Hematopoietic multipotent progenitor cell treated with erythropoietin and hydrocortisone succinate and interleukin-3 and kit ligand, for 4 days (in vitro differentiated cells): ENCODE measurements around the gene CHRDL2.
"Not testable (repeated sequence)": the region's sequence is repeated elsewhere in the genome, so short reads cannot be mapped to it uniquely, and the experiment has no call there.

Experiments
- DNase-seq: peaks from one replicate; pipeline ENCODE4 v3.0.0-alpha.2; 2015

Gene CHRDL2, protein sequence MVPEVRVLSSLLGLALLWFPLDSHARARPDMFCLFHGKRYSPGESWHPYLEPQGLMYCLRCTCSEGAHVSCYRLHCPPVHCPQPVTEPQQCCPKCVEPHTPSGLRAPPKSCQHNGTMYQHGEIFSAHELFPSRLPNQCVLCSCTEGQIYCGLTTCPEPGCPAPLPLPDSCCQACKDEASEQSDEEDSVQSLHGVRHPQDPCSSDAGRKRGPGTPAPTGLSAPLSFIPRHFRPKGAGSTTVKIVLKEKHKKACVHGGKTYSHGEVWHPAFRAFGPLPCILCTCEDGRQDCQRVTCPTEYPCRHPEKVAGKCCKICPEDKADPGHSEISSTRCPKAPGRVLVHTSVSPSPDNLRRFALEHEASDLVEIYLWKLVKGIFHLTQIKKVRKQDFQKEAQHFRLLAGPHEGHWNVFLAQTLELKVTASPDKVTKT

DNA sequence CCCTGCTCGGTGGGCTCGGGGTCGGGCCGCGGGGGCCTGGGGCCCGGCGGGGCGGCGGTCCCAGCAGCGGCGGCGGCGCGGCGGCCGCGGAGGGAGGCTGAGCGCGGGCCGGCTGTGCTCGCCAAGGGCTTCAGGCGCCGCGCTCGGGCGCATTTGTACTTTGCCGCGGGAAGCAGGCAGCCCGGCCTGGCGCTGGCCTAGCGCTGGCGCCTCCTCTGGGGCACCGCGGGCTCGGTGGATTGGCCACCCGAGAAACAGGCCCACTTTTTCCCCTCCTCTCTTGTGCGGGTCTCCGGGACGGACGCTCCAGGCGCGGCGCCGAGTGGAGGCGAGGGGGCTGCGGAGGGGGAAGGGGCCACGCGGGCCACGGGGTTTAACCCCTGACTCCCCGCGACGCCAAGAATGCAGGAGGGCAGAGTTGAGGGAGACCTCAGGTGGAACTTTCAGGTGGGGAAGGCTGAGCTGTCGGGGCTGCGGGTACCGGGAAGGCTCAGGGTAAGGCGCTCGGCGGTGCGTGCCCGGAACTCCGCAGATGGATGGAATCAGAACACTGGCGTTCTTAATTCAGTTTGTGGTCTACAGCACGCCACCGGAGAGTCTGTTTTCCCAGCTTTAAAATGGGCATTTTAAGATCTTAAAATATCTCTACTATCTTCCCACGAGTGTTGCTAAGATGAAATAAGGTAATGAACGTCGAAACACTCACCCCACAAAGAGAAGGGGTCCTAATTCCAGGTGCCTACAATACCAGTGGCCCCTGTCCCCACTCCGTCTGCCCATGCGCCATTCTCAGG, at the start of gene CHRDL2:
CHRDL2 (minus strand) TSS at position 126 of the 794 bp plus-strand sequence. CDS start 538 bp downstream, outside the sequence.
- DNase-seq, result peak; percentile 48

DNA sequence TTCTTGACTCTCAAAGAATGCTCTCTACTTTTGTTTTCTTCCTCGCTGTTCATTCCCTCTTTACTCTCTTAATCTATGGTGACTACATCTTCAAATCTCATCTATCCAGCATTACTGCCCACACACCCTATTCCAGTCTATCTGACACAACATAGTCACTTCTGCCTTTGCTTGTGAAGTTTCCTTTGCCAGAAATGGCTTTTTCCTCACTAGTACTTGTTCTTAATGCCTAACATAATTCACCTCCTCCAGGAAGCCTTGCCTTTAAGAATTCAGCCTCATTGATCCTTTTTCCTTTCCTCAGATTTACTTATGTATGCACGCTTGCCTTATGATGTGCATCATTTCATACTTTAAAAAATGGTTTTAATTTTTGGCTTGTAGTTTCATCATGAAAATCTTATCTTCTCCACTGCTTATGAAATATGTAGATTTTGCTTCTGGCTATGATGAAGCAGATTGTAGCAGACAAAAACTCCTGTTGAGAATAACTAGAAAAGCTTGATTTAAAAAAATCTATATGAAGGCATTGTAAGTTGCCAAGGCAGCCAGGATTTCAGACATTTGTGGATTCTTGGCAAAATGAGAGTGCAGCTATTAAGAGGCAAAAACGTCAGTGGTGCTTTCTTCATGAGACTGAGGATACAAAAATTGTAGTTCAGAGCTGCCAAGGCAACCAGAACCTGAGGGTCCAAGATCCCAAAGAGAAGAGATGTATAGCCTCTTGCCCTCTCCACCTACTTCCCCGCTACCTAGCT, 49.2 kb upstream of the CHRDL2 start:
- DNase-seq, result no peak

DNA sequence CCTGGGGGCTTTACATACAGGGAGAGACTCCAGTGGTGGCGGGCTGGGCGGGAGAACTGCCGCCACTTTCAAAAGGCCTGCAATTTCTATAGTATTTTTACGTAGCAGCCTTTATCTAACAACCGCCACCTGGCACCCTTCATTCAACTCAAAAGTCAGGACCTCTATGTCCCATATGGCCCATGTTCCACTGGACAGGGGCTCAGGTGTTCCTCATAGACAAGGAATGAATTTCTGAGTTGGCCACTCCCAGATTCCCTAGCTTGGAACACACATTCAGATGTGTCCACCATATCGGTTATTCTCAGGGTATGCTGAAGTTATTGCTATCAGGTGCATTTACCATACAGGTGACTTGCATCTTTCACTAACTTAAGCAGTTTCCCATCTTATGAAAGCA, 47.4 kb upstream of the CHRDL2 start:
- DNase-seq, result no peak

DNA sequence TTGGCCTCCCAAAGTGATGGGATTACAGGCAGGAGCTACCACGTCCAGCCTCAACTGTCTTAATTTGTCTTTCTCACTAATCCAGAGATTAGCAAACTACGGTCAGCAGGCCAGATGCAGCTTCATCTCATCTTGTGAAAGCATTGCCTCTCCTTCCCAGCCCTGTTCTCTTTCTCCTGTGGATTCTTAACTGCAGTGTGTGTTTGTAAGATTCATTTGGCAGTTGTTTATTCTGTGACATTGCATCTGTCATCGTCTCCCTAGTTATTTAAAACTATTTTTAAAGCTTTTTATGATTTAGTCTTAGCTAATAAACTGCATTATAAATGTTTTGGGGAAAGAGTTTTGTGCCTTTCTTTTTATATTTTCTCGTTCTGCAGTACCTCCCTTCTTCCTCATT, 46.7 kb upstream of the CHRDL2 start:
- DNase-seq, result no peak

DNA sequence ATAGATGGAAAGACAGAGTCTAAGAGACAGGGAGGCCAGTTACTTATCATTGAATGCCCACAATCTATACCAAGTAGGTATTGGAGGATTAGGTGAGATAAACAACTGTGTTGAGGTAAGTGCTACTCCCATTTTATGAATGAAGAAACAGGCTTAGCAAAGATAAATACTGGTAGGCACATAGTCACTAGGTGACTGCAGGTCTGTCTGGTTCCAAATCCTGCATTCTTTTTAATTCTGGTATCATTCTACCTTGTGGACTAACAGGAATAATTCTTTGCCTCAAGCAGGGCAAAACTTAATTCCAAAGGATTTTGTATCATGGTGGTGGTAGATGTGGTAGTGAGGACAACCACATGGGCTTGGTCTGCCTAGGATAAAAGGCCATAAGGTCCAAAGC, 45.8 kb upstream of the CHRDL2 start:
- no peak for DNase-seq

DNA sequence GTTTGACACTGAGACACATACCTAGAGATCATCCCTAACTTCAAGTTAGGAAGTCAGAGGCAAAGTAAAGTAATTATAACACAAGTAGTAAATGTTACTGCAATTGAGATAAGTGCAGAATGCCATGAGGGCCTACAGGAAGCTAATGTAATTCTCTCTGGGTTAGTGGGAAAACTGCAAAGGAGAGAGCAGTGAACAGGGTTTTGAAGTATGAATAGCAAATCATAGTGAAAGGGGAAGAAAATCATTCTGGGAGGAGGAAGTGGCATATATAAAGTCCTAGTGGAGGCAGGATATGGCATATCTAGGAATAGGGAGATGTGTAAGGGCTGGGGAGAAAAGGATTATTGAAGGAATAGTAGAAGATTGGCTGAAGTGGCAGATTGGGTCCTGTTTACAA, 45.3 kb upstream of the CHRDL2 start:
- no peak for DNase-seq

DNA sequence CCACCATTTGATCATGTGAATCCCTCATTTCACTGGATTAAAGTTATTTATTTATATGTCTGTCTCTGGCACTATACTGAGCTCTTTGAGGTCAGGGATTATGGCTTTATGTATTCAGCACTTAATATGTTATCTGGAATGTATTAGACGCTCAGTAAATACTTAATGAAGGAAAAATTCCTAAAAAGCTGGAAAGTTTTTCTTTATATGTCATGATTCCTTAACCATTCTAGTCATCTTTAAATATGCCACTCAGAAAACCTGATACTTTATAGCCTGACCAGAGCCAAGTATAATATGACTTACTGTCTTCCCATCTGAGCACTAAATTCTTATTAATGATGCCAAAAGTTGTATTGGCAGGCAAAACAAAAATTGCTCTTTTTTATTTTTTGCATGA, 44.5 kb upstream of the CHRDL2 start:
- DNase-seq, result no peak

DNA sequence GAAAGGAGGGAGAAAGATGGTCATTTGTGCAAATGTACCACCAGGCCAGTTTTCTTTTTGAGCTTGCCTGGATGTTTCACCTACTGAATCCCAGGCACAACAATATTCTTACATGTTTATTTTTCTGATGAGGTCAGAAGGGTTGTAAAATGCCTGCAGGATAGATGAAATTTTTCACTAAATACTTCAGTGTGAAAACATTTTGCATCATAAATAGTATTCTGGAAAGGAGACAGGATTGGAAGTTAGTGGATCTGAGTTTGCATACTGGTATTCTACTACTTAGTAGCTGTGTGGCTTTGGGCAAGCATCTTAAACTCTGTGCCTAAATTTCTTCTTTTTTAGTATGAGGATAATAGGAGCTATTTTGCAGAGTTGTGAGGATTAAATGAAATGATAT, 42.2 kb upstream of the CHRDL2 start:
- DNase-seq, result no peak

DNA sequence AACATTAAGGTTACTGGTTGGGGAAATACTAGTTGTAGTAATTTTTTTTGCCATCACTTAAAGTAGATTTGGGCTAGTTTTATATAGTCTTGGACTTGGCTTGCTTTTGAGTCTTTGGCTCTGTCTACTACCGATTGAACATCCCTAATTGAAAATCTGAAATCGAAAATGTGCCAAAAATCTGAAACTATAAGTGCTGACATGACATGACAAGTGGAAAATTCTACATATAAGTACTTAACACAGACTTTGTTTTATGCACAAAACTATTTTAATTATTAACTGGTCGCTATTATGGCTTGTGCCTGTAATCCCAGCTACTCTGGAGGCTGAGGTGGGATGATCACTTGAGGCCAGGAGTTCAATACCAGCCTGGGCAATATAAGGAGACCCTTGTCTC, 39.9 kb upstream of the CHRDL2 start:
- DNase-seq, result no peak

DNA sequence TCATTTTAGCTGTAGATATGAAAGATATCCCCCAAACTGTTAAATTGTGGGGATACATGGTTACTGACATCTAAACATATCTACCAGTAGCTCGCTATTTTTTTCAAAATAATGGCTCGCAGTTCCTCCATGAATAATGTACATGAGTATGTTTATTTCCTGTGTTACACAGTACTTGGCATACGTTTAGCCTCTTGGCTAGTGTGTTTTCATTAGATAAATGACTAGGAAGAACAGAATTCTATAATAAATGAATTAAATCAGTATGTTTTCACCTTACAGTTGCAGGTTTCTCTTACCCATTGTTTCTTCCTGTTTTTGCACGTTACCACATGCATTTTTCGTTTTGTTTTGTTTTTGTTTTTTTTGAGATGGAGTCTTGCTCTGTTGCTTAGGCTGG, 39.2 kb upstream of the CHRDL2 start:
- DNase-seq, result peak; percentile 44

DNA sequence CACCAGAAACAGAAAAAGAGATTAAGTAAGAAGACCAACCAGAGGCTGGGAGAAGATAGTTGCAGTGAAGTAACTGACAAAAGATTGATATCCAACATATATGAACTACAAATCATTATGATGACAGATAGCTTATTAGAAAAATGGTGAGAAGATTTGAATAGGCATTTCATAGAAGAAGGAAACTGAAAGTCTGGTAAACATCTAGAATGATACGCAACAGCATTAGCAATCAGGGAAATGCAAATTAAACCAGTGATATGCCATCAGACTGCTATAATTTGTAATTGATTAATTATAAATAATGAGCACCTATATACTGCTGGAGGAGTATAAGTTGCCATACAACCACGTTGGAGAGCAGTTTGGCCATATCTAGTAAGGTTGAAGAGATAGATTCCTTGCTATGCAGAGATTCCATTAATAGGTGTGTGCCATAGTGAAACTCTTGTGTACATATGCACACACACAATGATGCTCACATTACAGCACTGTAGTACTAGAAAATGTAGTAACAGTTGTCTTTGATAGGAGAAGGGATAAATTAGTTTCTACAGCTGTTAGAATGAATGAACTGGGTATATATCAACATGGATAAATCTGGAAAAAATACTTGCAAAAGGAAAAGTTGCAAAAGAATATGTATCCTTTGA, 38.0 kb upstream of the CHRDL2 start:
- DNase-seq, result no peak

DNA sequence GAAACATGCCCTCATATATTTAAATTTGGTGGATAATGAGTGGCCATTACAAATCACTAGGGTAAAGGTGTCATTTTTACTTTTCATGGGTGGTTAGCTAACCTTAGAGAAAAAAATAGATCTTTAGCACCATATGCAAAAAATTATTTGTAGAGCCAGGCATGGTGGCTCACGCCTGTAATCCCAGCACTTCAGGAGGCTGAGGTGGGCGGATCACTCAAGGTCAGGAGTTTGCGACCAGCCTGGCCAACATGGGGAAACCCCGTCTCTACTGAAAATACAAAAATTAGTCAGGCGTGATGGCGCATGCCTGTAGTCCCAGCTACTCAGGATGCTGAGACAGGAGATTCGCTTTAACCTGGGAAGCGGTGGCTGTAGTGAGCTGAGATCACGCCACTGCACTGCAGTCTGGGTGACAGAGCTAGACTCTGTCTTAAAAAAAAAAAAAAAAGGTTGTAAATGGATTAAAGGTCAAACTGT, 37.0 kb upstream of the CHRDL2 start:
- DNase-seq, result not testable (repeated sequence)

DNA sequence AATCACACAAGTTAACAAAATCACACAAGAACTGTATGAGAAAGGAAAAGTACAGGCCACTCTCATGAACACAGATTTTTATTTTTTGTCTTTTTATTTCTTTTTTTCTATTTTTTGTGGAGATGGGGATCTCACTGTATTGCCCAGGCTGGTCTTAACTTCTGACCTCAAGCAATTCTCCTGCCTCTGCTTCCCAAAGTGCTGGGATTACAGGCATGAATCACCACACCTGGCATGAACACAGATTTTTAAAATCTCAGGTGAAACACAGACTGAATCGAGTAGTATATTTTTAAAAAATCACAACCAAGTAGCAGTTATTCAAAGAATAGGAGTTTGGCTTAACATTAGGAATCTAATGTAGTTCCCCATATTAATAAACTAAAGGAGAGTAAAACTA, 35.7 kb upstream of the CHRDL2 start:
- no peak for DNase-seq

DNA sequence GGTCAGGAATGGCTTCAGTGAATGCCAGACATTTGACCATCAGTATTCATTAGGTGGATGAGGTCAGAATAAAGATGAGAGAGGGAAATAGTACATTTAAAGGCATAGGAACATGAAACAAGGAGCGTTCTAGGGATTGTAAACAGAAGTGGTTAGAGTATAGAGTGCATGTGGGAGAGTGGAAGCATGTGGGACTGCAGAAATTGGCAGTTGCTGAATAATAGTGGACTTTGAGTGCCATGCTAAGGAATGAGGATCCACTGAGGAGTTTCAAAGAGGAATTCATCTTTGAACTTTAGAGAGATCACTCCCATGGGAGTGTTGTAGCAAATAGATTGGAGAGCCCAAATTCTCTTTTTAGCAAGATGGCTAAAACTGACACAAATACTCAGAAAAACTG, 25.3 kb upstream of the CHRDL2 start:
- DNase-seq, result no peak

DNA sequence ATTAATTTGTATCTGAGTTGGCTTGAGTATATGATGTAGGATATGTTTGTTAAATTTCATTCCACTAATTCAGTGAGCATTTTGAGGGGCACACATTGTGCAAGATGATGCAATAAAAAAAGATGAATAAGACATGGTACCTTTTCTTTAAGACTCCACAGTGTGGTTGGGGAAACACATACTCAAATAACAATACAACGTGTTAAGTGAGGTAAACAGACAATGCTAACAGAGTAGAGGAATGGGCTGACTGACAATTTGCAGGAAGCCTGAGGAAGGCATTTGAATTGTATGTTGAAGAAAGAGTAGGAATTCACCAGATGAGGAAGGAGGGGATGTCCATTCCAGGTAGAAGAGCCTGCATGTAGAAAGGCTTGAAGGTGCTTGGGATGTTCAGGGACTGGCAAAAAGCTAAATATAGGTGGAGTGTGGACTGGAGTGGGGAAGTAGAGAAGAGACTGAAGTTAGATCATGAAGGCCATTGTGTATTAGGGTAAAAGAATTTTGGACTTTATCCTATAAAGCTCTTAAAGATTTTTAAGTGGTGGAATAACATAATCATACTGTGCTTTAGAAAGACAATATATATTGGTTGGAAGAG, 24.3 kb upstream of the CHRDL2 start:
- DNase-seq, result no peak

DNA sequence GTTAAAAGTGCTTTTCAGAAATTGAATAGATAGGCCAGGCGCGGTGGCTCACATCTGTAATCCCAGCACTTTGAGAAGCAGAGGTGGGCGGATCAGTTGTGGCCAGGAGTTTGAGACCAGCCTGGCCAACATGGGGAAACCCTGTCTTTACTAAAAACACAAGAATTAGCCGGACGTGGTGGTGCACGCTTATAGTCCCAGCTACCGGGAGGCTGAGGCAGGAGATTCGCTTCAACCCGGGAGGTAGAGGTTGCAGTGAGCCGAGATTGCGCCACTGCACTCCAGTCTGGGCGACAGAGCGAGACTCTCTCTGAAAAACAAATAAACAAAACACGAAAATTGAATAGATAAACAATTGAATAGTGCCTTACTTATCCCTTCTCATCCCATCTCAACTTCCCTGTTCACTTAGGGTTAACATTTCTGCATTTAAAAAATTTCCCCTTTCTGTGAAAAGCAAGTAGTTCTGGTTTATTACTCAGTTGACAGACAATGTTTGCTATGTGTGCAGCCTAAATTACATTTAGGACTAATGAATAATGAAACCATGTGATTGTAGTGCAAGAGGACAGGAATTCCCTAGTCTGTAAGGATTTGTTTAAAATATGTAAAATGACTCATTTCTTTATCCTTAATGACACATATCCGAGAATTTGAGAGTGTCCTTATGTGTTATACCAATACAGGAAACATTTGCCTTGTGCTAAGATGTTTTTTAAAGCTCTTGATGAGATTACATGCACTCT, 23.5 kb upstream of the CHRDL2 start:
- no peak for DNase-seq

DNA sequence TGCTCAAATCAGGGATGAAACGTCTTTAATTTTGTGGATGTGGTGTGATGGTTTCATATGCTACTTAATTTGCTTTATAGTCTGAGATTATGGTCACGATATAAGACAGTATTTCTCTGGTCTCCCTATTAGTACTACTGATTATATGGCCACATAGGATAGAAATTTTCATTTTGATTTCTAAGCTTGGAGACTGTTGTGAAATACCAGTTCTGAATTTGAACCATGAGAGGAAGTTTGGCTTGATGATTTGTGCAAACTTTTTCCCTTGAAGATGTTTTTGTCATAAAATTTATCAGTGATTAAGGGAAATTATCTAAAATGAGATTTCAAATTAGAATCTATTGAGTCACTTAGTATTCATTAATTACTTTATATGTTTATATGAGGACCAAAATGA, 20.1 kb upstream of the CHRDL2 start:
- no peak for DNase-seq

DNA sequence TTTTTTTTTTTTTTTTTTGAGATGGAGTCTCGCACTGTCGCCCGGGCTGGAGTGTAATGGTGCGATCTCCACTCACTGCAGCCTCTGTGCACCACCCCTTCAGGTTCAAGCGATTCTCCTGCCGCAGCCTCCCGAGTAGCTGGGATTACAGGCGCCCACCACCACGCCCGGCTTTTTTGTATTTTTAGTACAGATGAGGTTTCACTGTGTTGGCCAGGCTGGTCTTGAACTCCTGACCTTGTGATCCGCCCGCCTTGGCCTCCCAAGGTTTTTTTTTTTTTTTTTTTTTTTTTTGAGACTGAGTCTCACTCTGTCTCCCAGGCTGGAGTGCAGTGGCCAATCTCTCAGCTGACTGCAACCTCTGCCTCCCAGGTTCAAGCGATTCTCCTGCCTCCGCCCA, 19.4 kb upstream of the CHRDL2 start:
- DNase-seq, result not testable (repeated sequence)

DNA sequence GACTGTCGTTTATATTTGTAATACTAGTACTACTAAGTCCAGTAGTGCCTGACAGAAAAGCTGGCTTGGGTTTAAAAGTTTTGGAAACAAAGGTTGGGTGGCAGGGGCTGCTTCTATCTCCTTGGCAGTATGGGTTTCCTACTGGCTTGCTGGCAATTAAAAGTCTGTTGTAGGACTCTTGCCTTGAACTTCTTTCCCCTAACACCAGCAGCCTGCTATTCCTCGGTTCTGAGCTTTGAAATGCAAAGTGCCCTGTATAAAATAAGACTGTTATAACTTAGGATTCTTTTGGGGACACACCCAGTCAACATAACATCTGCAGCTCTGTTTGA, 18.7 kb upstream of the CHRDL2 start:
- peak; percentile 33 for DNase-seq

DNA sequence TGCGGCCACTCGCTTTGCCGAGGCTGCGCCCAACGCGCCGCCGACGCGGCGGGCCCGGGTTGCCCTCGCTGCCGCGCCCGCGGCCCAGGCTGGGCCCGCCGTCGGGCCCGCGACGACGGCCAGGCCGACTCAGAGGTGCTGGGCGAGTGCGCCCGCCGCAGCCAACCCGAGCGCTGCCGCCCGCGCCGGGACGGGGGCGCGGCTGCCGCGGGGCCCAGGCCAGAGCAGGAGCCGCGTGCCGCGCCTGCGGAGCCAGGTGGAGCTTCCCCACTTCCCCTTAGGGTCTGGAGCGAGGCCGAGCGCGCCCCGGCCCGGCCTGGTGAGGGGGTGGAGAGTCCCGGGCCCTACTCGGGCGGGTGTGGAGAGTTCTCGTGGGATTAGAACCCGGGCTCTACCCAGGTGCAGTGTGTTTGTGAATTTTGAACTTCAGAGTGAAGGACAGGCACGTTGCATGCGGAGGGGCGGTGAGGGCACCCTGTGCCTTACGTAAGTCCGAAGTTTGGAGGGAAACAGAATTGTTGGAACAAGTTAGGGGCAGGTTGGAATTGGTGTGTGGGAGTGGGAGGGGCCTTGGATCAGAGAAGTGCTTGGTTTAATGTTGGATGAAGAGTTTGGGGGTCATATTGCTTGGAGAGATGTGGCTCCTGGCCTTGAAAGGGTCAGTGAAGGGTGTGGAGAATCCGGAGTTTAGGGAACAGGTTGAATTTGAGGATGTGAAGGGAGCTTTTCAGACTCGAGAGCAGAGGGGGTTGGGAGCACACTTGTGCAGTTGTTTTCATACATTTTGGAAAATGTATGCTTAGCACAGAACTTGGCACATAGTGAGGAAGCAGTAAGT, 18.1 kb upstream of the CHRDL2 start:
- peak; percentile 83 for DNase-seq
